Measurements from ENCODE around the gene LILRB3. TPM values are rescaled to one million over a fixed set of nuclear protein-coding genes. Genes with fewer than 3 reads are reported as not detected.

LILRB3 gene
- polyA plus RNA-seq, 1 donor (not counting 4 experiments of a cell fraction or from before 2014, with no cell fraction given) = not detected

GRCh38 chr19:54248016-54248601 is 25.3 kb upstream of the LILRB3 start:
- TF ChIP-seq, protein P1, sequence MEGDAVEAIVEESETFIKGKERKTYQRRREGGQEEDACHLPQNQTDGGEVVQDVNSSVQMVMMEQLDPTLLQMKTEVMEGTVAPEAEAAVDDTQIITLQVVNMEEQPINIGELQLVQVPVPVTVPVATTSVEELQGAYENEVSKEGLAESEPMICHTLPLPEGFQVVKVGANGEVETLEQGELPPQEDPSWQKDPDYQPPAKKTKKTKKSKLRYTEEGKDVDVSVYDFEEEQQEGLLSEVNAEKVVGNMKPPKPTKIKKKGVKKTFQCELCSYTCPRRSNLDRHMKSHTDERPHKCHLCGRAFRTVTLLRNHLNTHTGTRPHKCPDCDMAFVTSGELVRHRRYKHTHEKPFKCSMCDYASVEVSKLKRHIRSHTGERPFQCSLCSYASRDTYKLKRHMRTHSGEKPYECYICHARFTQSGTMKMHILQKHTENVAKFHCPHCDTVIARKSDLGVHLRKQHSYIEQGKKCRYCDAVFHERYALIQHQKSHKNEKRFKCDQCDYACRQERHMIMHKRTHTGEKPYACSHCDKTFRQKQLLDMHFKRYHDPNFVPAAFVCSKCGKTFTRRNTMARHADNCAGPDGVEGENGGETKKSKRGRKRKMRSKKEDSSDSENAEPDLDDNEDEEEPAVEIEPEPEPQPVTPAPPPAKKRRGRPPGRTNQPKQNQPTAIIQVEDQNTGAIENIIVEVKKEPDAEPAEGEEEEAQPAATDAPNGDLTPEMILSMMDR (optimal IDR thresholded peaks at IDR 0.05 in 1 of 3, IDR thresholded peaks at IDR 0.05 in 1 of 3, conservative IDR thresholded peaks at IDR 0.05 in 1 of 3; ENCODE audit: extremely low read depth in 1 of 3, insufficient read depth in 2 of 3, low read length in 3 of 3) = no peak
- TF ChIP-seq EZH2 (IDR thresholded peaks at IDR 0.05; ENCODE audit: low read length) = no peak
- dilution Hi-C loops (cut with MboI; ENCODE audit: extremely low pct_ligation_motif_present, low sequenced_read_pairs) = no loop called here
- Histone ChIP-seq H4K20me1 (ENCODE audit: control insufficient read depth, extremely low read depth, insufficient read depth, low read length) (no peaks in the 10 kb centered on the region), H3K36me3 (ENCODE audit: control insufficient read depth in 2 of 2, extremely low read depth in 1 of 2, insufficient read depth in 2 of 2, low read length in 2 of 2) (no peaks in the 10 kb centered on the region), H3K9me3 (ENCODE audit: control insufficient read depth, low read depth, low read length) (no peaks in the 10 kb centered on the region), H3K27ac (ENCODE audit: control insufficient read depth, insufficient read depth, low read length) (no peak overlapping the region), H2AFZ (ENCODE audit: control insufficient read depth, low read length) (no peak overlapping the region), H3K4me3 (ENCODE audit: control insufficient read depth in 2 of 3, extremely low read depth in 1 of 3, insufficient read depth in 2 of 3, low read depth in 1 of 3, low read length in 3 of 3) (no peak overlapping the region), H3K9ac (ENCODE audit: control insufficient read depth, extremely low read depth, insufficient read depth, low read length) (no peak overlapping the region), H3K9me1 (ENCODE audit: control insufficient read depth, extremely low read depth, insufficient read depth, low read length) (no peaks in the 10 kb centered on the region), H3K27me3 (ENCODE audit: control insufficient read depth, extremely low read depth, insufficient read depth, low read length) (no peaks in the 10 kb centered on the region), H3K4me2 (ENCODE audit: control insufficient read depth, extremely low read depth, insufficient read depth, low read depth, low read length) (no peak overlapping the region), H3K79me2 (ENCODE audit: control insufficient read depth, insufficient read depth, low read length) (no peaks in the 10 kb centered on the region), H3K4me1 (ENCODE audit: control insufficient read depth, extremely low read depth, insufficient read depth, low read length) (no peaks in the 10 kb centered on the region)
- DNase-seq (ENCODE audit: low read depth, low spot score) (no peak), FAIRE-seq (no peak)

- TF ChIP-seq, protein P1 (optimal IDR thresholded peaks at IDR 0.05 in 1 of 3, IDR thresholded peaks at IDR 0.05 in 1 of 3, conservative IDR thresholded peaks at IDR 0.05 in 1 of 3; ENCODE audit: extremely low read depth in 1 of 3, insufficient read depth in 2 of 3, low read length in 3 of 3) = no peak
- TF ChIP-seq EZH2 (IDR thresholded peaks at IDR 0.05; ENCODE audit: low read length) = no peak
- Histone ChIP-seq H3K9me1 (ENCODE audit: control insufficient read depth, extremely low read depth, insufficient read depth, low read length) (no peaks in the 10 kb centered on the region), H3K36me3 (ENCODE audit: control insufficient read depth in 2 of 2, extremely low read depth in 1 of 2, insufficient read depth in 2 of 2, low read length in 2 of 2) (no peaks in the 10 kb centered on the region), H3K79me2 (ENCODE audit: control insufficient read depth, insufficient read depth, low read length) (no peaks in the 10 kb centered on the region), H3K4me3 (ENCODE audit: control insufficient read depth in 2 of 3, extremely low read depth in 1 of 3, insufficient read depth in 2 of 3, low read depth in 1 of 3, low read length in 3 of 3) (no peak overlapping the region), H3K27me3 (ENCODE audit: control insufficient read depth, extremely low read depth, insufficient read depth, low read length) (no peaks in the 10 kb centered on the region), H3K4me2 (ENCODE audit: control insufficient read depth, extremely low read depth, insufficient read depth, low read depth, low read length) (no peak overlapping the region), H3K9ac (ENCODE audit: control insufficient read depth, extremely low read depth, insufficient read depth, low read length) (no peak overlapping the region), H2AFZ (ENCODE audit: control insufficient read depth, low read length) (no peak overlapping the region), H3K27ac (ENCODE audit: control insufficient read depth, insufficient read depth, low read length) (no peak overlapping the region), H4K20me1 (ENCODE audit: control insufficient read depth, extremely low read depth, insufficient read depth, low read length) (no peaks in the 10 kb centered on the region), H3K4me1 (ENCODE audit: control insufficient read depth, extremely low read depth, insufficient read depth, low read length) (no peaks in the 10 kb centered on the region), H3K9me3 (ENCODE audit: control insufficient read depth, low read depth, low read length) (no peaks in the 10 kb centered on the region)
- no peak for FAIRE-seq
- no peak for DNase-seq (ENCODE audit: low read depth, low spot score)
- dilution Hi-C loops (cut with MboI; ENCODE audit: extremely low pct_ligation_motif_present, low sequenced_read_pairs) = no loop called here
Observed at GRCh38 chr19:54247106-54247930, 24.5 kb upstream of the LILRB3 start.
